GM21381 (cell line): ENCODE measurements around the gene PA2G4.
A peak's percentile ranks its signal among the peaks of the same experiment; 100 is the strongest.
"Not testable (repeated sequence)": the region's sequence is repeated elsewhere in the genome, so short reads cannot be mapped to it uniquely, and the experiment has no call there.

Experiments used
- ATAC-seq: cut with Tn5 transposase; IDR thresholded peaks from one replicate; pipeline ENCODE4 v1.9.1; 2021; ENCODE audit warnings: mild to moderate bottlenecking, moderate library complexity; ENCODE audit not compliant: unreplicated experiment

Gene PA2G4

GRCh38 chr12:56098592-56098991 is 5.8 kb upstream of the PA2G4 start:
- no peak for ATAC-seq

GRCh38 chr12:56099787-56100186 is 4.6 kb upstream of the PA2G4 start:
- no peak for ATAC-seq

- no peak for ATAC-seq
Measured at GRCh38 chr12:56101045-56101444, 3.3 kb upstream of the PA2G4 start.

GRCh38 chr12:56102683-56103065 is 1.7 kb upstream of the PA2G4 start:
- ATAC-seq: no peak

- no peak for ATAC-seq
Measured at GRCh38 chr12:56103066-56103711, 1.2 kb upstream of the PA2G4 start.

- no peak for ATAC-seq
Measured at GRCh38 chr12:56103823-56104108, 593 bp upstream of the PA2G4 start.

- ATAC-seq: no peak
Measured at GRCh38 chr12:56104815-56105608, 653 bp downstream of the PA2G4 start.

- ATAC-seq: no peak
Measured at GRCh38 chr12:56105609-56105902, 1.2 kb downstream of the PA2G4 start.

- ATAC-seq: no peak
Measured at GRCh38 chr12:56107242-56107641, 2.9 kb downstream of the PA2G4 start.

GRCh38 chr12:56110571-56110970 is 6.2 kb downstream of the PA2G4 start:
- no peak for ATAC-seq

- no peak for ATAC-seq
Measured at GRCh38 chr12:56114084-56114483, 9.7 kb downstream of the PA2G4 start.

GRCh38 chr12:56115329-56115728 is 11.0 kb downstream of the PA2G4 start:
- no peak for ATAC-seq

- ATAC-seq: peak; percentile 46
Measured at GRCh38 chr12:56116267-56117081, 12.1 kb downstream of the PA2G4 start, which contains the start of gene RPL41. RPL41 (plus strand) TSS chr12:56116633.

- not testable (repeated sequence) for ATAC-seq
Measured at GRCh38 chr12:56117082-56117706, 12.8 kb downstream of the PA2G4 start.

GRCh38 chr12:56117778-56118687 is 13.7 kb downstream of the PA2G4 start, which contains the start of gene ZC3H10:
ZC3H10 (plus strand) TSS chr12:56118266; CDS start chr12:56120563, 2,297 bp downstream.
- ATAC-seq: peak; percentile 76

GRCh38 chr12:56118688-56119357 is 14.5 kb downstream of the PA2G4 start:
- no peak for ATAC-seq

GRCh38 chr12:56119361-56119796 is 15.0 kb downstream of the PA2G4 start:
- no peak for ATAC-seq

- ATAC-seq: no peak
Measured at GRCh38 chr12:56120158-56120846, 15.9 kb downstream of the PA2G4 start.

GRCh38 chr12:56121204-56121870 is 17.0 kb downstream of the PA2G4 start:
- no peak for ATAC-seq
